WI38 (cell line): ENCODE results near the gene PLEKHA6.

Experiments
- H3K4me3 ChIP-seq: 2 replicates; pipeline ENCODE4 v1.5.1; 2011; ENCODE audit warnings: low read depth, mild to moderate bottlenecking, control low read depth, low read length
- CTCF ChIP-seq: IDR thresholded peaks from 2 replicates; pipeline ENCODE4 v1.5.1; 2012; ENCODE audit warnings: low read depth, mild to moderate bottlenecking, control low read depth, low read length

PLEKHA6 gene

DNA sequence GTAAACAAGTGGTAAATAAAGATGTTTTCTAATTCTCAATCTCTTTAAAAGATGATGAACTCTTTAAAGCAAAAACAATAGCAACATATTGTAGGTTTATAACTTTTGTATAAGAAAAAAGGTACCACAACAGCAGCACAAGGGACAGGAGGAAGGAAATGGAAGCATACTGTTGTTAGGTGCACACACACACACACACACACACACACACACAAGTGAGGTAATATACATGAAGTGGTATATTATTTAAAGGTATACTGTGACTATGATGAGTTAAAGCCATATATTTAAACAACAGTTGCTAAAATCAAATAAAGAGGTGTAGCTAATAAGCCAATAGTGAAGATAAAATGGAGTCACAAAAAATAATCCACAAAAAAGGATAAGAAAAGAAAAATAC, 31.9 kb upstream of the PLEKHA6 start:
- TF ChIP-seq CTCF: no peak
- no peak overlapping the region for H3K4me3 ChIP-seq

GRCh38 chr1:204390751-204391466, 31.2 kb upstream of the PLEKHA6 start:
- TF ChIP-seq CTCF: no peak
- no peak overlapping the region for H3K4me3 ChIP-seq

GRCh38 chr1:204385727-204386126, 26.0 kb upstream of the PLEKHA6 start:
- no peak overlapping the region for H3K4me3 ChIP-seq
- no peak for TF ChIP-seq CTCF

DNA sequence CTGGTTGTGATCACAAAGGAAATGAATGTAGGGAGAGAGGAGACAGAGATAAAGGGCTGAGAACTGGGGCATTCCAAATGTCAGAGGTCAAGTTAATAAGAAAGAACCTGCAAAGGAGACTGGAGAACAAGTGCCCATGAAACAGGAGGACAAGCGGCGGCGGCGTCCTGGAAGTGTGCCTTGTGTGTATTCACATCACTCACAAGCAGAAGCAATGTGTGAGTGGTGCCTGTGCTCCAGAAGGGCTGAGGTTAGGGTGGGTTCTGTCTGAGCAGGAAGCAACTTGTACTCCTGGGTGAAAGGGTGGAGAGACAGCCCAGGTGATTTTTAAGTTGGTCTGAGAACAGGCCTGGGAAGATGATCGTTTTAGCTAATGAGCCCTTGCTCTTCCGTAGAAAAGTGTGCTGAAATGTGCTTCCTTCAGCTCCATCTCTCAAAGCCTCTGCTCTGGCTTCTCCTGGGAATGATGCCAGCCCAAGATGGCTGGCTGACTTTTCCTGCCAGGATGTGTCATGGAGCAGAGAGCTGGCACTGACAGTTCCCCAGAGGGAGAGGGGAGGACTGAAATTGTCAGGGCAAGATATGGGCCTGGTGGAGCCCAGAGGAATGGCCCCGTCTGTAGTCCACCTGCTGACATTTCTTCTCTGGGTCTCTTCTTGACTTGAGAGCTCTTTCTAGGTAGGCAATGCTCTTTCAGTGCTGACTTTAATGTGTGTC, 25.1 kb upstream of the PLEKHA6 start:
- no peak for TF ChIP-seq CTCF
- H3K4me3 ChIP-seq: no peak overlapping the region

DNA sequence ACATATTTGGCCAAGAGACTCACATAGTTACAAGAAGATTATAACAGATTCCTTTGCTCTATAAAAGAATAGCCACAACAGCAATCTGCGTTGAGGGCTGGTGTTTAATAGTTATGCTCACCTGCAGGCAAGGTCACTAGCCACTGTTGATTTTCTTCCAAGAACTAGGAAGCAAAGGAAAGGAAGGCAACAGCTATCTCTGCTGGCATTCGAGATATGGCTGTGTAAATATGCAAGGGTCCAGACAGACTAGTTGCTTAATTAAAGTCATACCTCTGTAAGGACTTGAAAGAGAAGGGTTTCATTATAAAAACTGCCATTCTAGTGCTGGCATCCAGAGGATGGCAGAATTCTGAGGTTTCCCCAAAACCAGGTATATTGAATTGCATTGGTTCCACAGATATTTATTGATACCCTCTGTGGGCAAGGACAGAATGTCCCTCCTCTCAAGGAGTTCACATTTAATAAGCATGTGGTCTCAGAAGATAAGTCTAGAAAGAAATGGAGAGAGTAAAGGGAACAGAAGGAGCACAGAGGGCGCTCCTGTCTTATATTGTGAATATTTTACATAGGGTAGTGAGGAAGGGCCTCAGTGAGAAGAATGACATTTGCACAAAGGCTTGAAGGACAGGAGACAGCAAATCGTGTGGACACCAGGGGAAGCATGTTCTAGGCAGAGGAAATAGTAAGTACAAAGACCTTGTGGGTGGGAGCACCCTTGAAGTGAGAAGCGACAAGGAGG, 23.6 kb upstream of the PLEKHA6 start:
- no peak overlapping the region for H3K4me3 ChIP-seq
- TF ChIP-seq CTCF: no peak

GRCh38 chr1:204382714-204383083, 23.0 kb upstream of the PLEKHA6 start:
- no peak for TF ChIP-seq CTCF
- H3K4me3 ChIP-seq: peak overlapping the region; percentile 29; the same call in 1 of the 2 replicates
